D721Med (cell line): Measurements from ENCODE around the gene PNN.
"Not testable (repeated sequence)": the region's sequence is repeated elsewhere in the genome, so short reads cannot be mapped to it uniquely, and the experiment has no call there.

Source experiments
- DNase-seq: peaks from one replicate; pipeline ENCODE4 v3.0.0; 2011; ENCODE audit warnings: low spot score; ENCODE audit not compliant: insufficient read length
- FAIRE-seq: peaks from 2 replicates; lab custom pipeline; 2011; peaks lifted over from hg19 to GRCh38; lab: Jason Lieb, UNC
- TF ChIP-seq, protein P1 (sequence below): IDR thresholded peaks from 2 replicates; pipeline ENCODE4 v1.5.1; 2012; ENCODE audit warnings: mild to moderate bottlenecking, control low read depth; ENCODE audit not compliant: insufficient read depth; ENCODE audit errors: missing control alignments

The PNN gene

DNA sequence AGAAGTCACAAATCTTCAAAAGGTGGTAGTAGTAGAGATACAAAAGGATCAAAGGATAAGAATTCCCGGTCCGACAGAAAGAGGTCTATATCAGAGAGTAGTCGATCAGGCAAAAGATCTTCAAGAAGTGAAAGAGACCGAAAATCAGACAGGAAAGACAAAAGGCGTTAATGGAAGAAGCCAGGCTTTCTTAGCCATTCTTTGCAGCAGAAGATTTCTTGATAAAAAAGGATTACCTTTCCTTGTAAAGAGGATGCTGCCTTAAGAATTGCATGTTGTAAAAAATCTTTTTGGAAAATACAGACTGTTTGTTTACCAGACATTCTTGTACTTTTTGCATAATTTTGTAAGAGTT lies 6.6 kb downstream of the PNN start:
- DNase-seq: no peak
- FAIRE-seq: no peak
- TF ChIP-seq, protein P1, sequence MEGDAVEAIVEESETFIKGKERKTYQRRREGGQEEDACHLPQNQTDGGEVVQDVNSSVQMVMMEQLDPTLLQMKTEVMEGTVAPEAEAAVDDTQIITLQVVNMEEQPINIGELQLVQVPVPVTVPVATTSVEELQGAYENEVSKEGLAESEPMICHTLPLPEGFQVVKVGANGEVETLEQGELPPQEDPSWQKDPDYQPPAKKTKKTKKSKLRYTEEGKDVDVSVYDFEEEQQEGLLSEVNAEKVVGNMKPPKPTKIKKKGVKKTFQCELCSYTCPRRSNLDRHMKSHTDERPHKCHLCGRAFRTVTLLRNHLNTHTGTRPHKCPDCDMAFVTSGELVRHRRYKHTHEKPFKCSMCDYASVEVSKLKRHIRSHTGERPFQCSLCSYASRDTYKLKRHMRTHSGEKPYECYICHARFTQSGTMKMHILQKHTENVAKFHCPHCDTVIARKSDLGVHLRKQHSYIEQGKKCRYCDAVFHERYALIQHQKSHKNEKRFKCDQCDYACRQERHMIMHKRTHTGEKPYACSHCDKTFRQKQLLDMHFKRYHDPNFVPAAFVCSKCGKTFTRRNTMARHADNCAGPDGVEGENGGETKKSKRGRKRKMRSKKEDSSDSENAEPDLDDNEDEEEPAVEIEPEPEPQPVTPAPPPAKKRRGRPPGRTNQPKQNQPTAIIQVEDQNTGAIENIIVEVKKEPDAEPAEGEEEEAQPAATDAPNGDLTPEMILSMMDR: no peak

DNA sequence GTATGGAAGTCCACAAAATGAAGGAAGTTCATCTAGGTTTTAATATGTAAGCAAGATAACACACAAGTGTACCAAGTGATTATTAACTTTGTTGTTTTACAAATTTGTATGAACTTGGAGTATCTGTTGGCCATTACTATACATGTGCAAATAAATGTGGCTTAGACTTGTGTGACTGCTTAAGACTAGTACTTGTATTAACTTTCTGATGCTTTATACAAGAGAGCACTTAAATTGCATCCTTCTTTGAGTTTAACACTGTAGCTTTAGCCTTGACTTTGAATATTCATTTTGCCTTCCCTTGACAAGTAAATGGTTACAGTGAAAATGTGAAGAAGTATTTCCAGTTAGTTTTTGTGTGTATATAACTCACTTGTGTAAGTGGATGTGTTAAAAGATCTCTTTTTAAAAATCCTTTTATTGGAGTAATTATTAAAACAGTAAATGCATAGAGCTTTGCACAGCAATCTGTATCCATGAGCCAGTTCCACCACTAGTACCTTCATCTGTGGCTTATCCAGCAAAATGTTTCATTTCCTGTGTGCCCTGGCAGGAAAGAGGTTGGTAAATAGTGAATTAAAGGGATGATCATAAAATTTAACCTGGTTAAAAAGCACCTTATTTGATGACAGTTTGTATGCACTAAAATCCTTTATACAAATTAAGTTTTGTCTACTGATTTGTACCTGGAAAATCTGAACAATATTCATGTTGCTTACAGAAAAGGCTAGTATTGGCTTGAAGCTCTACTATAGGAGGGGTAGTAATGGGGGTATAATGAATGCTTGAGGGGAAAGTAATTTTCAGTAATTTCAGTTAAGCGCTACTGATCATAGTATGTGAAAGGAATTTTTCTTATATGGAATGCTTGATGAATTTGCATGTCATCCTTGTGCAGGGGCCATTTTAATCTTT lies 8.0 kb downstream of the PNN start:
- no peak for FAIRE-seq
- TF ChIP-seq, protein P1: no peak
- DNase-seq: no peak

DNA sequence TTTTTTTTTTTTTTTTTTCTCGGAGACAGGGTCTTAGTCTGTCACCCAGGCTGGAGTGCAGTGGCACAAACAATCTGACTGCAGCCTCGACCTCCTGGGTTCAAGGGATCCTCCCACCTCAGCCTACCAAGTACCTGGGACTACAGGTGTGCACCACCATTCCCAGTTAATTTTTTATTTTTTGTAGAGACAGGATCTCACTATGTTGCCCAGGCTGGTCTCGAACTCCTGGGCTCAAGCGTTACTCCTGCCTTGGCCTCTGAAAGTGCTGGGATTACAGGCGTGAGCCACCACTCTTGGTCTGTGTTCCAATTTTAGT lies 8.6 kb downstream of the PNN start:
- FAIRE-seq: not testable (repeated sequence)

DNA sequence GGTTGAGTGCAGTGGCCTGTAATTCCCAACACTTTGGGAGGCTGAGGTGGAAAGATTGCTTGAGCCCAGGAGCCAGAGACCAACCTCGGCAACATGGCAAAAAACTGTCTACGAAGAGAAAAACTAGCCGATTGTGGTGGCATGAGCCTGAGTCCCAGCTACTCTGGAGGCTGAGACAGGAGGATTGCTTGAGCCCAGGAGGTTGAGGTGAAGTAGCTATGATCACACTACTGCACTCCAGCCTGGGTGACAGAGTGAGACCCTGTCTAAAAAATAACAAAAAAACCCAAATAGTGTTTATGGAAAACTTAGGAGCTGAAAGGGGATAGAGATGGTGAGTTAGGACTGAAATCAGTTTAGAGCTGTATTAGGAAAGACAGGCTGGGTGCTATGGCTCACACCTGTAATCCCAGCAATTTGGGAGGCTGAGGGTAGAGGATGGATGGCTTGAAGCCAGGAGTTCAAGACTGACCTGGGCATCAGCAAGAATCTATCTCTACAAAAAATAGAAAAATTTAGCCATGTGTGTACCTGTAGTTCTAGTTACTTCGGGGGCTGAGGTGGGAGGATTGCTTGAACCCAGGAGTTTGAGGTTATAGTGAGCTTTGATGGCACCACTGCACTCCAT lies 9.7 kb downstream of the PNN start:
- DNase-seq: no peak
- no peak for FAIRE-seq
- TF ChIP-seq, protein P1: no peak

More for the DNA sequence above, 8.6 kb downstream of the PNN start:
- DNase-seq: not testable (repeated sequence)

DNA sequence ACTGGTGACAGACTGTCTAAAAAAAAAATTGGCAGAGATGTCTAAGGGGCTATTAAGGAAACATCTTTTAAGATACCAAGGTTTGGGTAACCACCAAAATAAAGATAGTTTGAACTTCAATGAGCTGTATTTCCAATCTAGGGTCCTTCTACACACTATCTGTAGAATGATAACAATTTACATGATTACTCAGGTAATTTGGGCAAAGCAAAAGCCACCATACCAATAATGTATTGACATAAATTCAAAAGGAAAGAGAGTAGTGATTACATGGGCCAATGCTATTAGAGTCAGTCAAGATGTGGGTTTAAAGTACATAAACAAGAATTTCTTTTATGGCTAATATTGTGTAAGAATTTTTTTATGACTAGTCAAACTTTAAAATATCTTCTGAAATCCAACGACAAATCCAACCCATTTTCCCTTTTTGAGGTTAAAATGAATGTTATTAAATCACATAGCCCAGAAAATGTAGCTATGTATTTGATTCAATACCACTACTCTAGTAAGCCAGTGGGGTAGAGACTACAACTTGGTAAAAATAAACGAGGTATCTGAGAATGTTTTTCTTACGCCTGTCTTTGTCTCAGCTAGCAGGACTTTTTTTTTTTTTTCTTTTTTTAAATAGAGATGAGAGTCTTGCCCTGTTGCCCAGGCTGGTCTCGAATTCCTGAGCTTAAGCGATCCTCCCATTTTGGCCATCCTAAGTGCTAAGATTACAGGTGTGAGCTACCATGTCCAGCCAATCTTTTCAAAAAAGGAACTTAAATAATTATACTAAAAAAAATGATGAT lies 10.4 kb downstream of the PNN start:
- no peak for FAIRE-seq
- TF ChIP-seq, protein P1: no peak

DNA sequence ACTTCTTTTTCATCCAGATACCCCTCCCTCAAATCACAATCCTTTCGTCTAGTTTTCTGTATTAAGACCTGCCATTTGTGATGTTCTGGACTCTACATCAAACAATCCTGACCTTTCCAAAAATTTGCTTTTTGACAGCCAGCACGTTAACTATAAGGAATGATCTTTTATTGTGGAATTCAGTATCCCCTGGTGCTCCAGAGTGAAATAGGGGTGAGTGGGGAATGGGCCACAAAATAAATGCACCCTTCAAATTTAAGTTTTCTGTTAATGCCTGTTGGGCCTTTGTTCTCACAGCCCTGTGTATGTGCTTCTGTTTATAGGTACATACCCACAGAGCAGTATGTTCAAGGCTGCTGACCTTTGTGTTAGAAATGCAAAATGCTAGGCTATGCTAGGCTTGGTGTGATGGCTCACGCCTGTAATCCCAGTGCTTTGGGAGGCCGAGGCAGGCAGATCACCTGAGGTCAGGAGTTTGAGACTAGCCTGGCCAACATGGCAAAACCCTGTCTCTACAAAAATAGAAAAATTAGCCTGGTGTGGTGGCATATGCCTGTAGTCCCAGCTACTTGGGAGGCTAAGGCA lies 12.0 kb downstream of the PNN start:
- TF ChIP-seq, protein P1: no peak
- no peak for FAIRE-seq
- DNase-seq: no peak

More for the DNA sequence above, 10.4 kb downstream of the PNN start:
- DNase-seq: no peak
